SJCRH30 (cell line): ENCODE results near the gene RXRG. TPM values are rescaled to one million over a fixed set of nuclear protein-coding genes. Genes with fewer than 3 reads are reported as not detected.

Source experiments
- DNase-seq, 2 experiments: peaks; one replicate each; pipeline ENCODE4 v3.0.0-alpha.2; 2015 to 2020
- H3K27ac ChIP-seq: fragments of 250-450 bp; sonication (Bioruptor Pico); 2 replicates; pipeline ENCODE4 v1.5.1; 2020; ENCODE audit warnings: mild to moderate bottlenecking, moderate library complexity
- H3K27me3 ChIP-seq: fragments of 250-450 bp; sonication (Bioruptor Pico); 2 replicates; pipeline ENCODE4 v1.5.1; 2020; ENCODE audit warnings: mild to moderate bottlenecking, moderate library complexity
- H3K36me3 ChIP-seq: fragments of 250-450 bp; sonication (Bioruptor Pico); 2 replicates; pipeline ENCODE4 v1.5.1; 2020; ENCODE audit warnings: mild to moderate bottlenecking, moderate library complexity
- H3K4me1 ChIP-seq: fragments of 250-450 bp; sonication (Bioruptor Pico); 2 replicates; pipeline ENCODE4 v1.5.1; 2020; ENCODE audit warnings: mild to moderate bottlenecking, moderate library complexity
- H3K4me3 ChIP-seq: fragments of 250-450 bp; sonication (Bioruptor Pico); 2 replicates; pipeline ENCODE4 v1.5.1; 2020; ENCODE audit warnings: mild to moderate bottlenecking, moderate library complexity
- H3K9me3 ChIP-seq: fragments of 250-450 bp; sonication (Bioruptor Pico); replicated peaks from 2 replicates; pipeline ENCODE4 v1.5.1; 2020; ENCODE audit warnings: mild to moderate bottlenecking, moderate library complexity
- total RNA-seq: library from RNA; depleted of rRNA; stranded (reverse); fragments of >200 nt; shearing (Covaris generic); gene quantifications from 2 replicates; pipeline ENCODE4 v1.2.3, GENCODE V29; 2014; rRNA removed

RXRG gene
- total RNA-seq, 1 experiment from 2014 or later, result 13.4 TPM

DNA sequence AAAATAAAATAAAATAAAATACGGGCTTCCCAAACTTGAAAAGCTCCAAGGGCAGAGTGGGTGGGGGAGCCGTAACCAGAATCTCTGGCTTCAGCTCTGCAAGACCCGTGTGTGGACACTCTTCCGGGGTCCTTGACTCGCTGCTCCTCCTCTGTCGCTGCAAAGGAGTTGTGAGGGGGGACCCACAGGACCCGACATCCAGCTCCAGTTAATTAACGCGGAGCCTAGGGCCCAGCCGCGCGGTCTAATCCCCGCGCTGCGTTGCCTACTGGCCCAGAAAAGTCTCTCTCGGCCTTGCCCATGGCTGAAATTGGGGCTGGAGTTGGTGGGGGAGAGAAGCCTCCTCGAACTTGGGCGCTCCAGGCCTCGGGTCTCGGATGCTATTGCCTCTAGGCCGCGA lies 90.2 kb downstream of the RXRG start:
- Histone ChIP-seq H3K9me3 (no peaks in the 10 kb centered on the region), H3K36me3 (no peaks in the 10 kb centered on the region), H3K4me3 (no peak overlapping the region), H3K27me3 (no peaks in the 10 kb centered on the region), H3K27ac (no peak overlapping the region), H3K4me1 (no peaks in the 10 kb centered on the region)
- no peak for DNase-seq

DNA sequence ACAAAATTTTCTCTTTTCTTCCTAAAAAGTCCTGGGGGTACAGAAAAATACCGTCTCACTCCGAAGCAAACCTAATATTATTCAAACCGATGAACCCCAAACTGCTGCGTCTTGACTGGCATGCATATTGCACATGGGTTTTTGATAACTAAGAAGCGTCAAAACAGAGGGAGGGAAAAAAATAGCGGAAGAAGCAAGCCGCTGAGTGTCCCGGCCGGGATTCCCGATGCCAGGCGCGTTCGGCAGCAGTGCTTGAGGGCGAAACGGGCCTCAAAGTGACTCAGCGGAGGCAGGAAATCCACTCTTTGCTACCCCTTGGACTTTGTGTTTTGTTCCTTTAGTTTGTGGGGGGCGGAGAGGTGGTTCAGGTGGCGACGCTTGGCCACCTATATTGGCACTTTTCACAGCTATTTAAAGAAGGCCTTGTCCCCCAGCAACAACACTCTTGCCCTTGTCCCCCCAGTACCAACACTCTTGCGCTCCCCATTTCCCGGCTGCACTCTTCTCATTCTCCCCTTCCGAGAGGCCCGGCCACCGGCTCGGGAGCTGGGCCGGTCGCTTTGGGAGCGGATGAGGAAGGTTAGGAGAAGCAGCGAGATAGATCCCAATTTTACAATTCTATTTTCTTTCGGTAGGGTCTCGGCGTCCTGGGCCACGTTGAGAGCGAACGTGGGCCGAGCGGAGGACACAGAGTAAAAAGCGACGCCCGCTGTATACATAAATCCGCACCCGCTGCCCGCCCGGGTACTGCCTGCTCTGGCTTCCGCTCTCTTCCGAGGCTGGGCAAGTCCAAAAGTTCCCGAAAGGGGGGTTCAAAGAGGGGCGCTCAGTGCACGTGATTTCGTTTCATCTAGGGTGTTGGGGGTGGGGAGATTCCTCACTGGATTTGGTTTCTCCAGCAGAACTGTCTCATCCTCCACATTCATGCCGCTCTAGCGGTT lies 90.9 kb downstream of the RXRG start:
- H3K36me3 ChIP-seq, result no peaks in the 10 kb centered on the region
- no peaks in the 10 kb centered on the region for H3K27me3 ChIP-seq
- H3K9me3 ChIP-seq, result no peaks in the 10 kb centered on the region
- DNase-seq, result no peak
- no peak overlapping the region for H3K27ac ChIP-seq
- no peak overlapping the region for H3K4me3 ChIP-seq
- H3K4me1 ChIP-seq, result no peaks in the 10 kb centered on the region

DNA sequence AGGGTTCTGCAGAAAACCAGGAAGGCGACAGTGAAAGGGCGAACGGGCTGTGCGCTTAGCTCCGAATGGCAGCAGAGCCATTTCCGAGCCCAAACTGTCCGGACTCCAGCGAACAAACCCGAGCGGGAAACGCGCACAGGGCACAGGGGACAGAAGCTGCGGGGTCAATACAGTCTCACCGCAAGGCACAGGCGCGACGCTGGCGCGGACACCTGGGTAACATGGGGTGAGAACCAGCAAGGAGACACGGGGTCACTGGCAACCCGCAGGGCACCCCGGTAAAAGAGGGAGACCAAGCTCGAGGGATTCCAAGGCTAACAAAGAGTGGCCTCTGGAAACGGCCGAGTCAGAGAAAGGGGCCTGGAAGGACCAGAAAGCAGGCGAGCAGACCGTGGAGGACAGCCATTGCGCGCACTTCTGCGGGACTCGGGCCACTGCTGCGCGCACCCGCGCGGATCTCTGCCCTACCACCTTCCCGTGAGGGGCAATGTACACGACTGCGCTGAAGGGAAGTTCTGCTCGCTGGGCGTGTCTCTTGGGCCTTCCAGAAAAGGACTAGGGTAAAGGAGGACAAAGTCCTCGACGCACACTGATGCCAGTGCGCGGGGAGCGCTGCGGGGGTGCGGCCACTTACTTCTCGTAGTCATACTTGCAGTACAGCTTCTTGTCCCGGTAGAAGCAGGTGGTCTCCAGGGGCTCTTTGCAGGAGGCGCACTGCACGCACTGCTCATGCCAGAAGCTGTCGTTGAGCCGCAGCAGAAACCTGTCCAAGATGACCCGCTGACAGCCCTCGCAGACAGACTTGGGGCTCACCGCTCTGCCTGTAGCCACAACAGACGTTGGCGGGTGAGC lies 92.3 kb downstream of the RXRG start:
- no peak for DNase-seq
- Histone ChIP-seq H3K9me3 (no peaks in the 10 kb centered on the region), H3K27ac (no peak overlapping the region), H3K4me1 (no peaks in the 10 kb centered on the region), H3K36me3 (no peaks in the 10 kb centered on the region), H3K27me3 (no peaks in the 10 kb centered on the region), H3K4me3 (no peak overlapping the region)

DNA sequence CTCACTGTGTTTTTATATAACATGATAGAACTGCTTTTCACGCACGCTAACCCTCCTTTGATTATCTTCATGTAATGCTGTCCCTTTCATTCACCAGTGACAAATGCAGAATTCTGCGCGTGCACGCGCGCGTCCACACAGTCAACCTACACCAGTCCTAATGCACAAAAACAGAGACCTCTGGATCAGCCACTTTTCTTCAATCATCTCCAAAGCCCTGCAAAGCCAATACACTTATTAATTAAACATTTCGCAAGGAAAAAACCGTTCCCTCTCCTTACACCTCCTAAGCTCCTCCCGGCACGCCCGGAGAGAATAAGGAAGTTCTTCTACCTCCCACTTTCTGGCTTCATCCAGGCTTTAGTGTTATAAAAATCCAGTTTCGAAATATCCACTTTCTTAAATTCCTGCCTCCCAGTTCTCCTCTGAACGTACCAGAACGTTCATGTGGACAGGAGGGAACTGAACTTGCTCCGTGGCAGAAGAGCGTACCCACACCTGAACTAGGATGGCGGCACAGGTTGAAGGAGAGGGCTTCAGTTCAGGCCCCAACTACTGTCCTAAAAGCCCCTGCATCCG lies 93.0 kb downstream of the RXRG start:
- H3K27me3 ChIP-seq, result 0 out of 2 replicates have a peak, but pooled peaks cover 3% of the 10 kb centered on the region
- no peaks in the 10 kb centered on the region for H3K4me1 ChIP-seq
- H3K4me3 ChIP-seq, result no peak overlapping the region
- DNase-seq, result no peak
- H3K27ac ChIP-seq, result no peak overlapping the region
- no peaks in the 10 kb centered on the region for H3K36me3 ChIP-seq
- H3K9me3 ChIP-seq, result no peaks in the 10 kb centered on the region

Other genes with a start within 250 kb of the RXRG start
- not detected in 2 replicates for gene LMX1A, start 88.4 kb downstream of the RXRG start, total RNA-seq
- gene LRRC52, start 98.9 kb upstream of the RXRG start, total RNA-seq, result not detected in 2 replicates
- gene MGST3, start 186.1 kb upstream of the RXRG start, total RNA-seq, result 27.8 and 33.1 TPM in 2 replicates